ENCODE data around the gene RWDD4.

DNA sequence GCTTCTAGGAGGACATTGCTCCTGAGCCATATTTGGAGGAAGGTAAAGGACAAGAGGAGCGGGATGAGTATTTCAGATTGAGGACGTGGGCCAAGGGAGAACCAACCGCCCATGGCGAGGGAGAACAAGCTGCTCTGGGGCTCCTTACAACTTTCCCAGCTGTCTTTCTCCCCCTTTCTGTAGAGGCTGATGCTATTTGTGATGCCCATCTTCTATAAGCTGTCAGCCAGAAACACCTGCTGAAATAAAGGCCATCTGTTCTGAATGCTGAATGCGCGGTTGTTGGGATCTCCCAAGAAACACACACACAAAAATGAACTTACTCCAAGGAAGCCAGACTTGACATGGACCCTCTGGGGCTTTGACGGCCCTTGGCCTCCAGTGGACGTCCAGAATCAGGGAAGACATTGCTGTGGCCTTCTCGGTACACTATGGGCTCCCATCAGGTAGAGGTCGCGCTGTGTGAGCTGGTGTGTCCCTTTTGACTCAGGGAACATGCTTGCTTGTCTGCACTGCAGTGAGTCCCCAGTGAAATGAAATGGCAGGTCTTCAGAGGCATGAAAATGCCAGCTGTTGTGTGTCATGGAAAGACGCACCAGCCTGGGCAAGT is 30.9 kb downstream of the RWDD4 start:
- TF ChIP-seq POLR2A (IDR thresholded peaks at IDR 0.05): no peak
- TF ChIP-seq, protein P1, sequence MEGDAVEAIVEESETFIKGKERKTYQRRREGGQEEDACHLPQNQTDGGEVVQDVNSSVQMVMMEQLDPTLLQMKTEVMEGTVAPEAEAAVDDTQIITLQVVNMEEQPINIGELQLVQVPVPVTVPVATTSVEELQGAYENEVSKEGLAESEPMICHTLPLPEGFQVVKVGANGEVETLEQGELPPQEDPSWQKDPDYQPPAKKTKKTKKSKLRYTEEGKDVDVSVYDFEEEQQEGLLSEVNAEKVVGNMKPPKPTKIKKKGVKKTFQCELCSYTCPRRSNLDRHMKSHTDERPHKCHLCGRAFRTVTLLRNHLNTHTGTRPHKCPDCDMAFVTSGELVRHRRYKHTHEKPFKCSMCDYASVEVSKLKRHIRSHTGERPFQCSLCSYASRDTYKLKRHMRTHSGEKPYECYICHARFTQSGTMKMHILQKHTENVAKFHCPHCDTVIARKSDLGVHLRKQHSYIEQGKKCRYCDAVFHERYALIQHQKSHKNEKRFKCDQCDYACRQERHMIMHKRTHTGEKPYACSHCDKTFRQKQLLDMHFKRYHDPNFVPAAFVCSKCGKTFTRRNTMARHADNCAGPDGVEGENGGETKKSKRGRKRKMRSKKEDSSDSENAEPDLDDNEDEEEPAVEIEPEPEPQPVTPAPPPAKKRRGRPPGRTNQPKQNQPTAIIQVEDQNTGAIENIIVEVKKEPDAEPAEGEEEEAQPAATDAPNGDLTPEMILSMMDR (IDR thresholded peaks at IDR 0.05): no peak
